ENCODE data around the gene MRPL47.

- TF ChIP-seq, protein P1, sequence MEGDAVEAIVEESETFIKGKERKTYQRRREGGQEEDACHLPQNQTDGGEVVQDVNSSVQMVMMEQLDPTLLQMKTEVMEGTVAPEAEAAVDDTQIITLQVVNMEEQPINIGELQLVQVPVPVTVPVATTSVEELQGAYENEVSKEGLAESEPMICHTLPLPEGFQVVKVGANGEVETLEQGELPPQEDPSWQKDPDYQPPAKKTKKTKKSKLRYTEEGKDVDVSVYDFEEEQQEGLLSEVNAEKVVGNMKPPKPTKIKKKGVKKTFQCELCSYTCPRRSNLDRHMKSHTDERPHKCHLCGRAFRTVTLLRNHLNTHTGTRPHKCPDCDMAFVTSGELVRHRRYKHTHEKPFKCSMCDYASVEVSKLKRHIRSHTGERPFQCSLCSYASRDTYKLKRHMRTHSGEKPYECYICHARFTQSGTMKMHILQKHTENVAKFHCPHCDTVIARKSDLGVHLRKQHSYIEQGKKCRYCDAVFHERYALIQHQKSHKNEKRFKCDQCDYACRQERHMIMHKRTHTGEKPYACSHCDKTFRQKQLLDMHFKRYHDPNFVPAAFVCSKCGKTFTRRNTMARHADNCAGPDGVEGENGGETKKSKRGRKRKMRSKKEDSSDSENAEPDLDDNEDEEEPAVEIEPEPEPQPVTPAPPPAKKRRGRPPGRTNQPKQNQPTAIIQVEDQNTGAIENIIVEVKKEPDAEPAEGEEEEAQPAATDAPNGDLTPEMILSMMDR (IDR thresholded peaks at IDR 0.05): no peak
- TF ChIP-seq POLR2A (IDR thresholded peaks at IDR 0.05): no peak
Observed at GRCh38 chr3:179541596-179541995, 62.8 kb downstream of the MRPL47 start.

All from Peyer's patch (tissue), 4 donors.